HCT116 (cell line): ENCODE measurements around the gene LINGO3.

ENCODE experiments used
- EZH2 ChIP-seq: fragments of 200-600 bp; sonication (generic); IDR thresholded peaks from 2 replicates; pipeline ENCODE4 v1.6.1; 2017; ENCODE audit warnings: antibody characterized with exemption, mixed run types
- ZNF274 ChIP-seq: fragments of 200-500 bp; sonication (Bioruptor generic); IDR thresholded peaks from 2 replicates; pipeline ENCODE4 v1.6.1; 2014; ENCODE audit warnings: mild to moderate bottlenecking, low read depth, low read length, inconsistent platforms

DNA sequence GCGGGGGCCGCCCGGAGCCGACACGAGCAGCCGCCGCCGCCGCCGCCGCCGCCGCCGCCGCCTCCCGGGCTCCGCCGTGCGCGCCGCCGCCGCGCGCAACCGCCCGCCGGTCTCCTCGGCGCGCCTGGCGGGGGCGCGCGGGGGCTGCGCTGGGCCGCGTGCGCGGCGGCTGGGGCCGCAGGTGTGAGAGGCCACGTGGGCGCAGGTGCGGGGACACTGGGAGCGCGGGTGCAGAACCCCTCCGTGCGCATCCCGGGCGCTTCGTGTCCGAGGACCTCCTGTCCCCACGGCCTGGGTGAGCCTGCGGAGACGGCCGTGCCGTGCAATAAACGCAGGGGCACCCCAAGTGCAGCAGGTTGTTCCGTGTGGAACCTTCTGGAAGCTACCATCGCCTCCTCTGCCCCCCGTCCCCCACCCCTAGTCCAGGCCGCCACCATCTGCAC is at the start of gene LINGO3:
- TF ChIP-seq ZNF274 (no peak), EZH2 (no peak)
